ENCODE measurements around the gene PAAF1.
"Not testable (repeated sequence)": the region's sequence is repeated elsewhere in the genome, so short reads cannot be mapped to it uniquely, and the experiment has no call there.

The PAAF1 gene, protein sequence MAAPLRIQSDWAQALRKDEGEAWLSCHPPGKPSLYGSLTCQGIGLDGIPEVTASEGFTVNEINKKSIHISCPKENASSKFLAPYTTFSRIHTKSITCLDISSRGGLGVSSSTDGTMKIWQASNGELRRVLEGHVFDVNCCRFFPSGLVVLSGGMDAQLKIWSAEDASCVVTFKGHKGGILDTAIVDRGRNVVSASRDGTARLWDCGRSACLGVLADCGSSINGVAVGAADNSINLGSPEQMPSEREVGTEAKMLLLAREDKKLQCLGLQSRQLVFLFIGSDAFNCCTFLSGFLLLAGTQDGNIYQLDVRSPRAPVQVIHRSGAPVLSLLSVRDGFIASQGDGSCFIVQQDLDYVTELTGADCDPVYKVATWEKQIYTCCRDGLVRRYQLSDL

DNA sequence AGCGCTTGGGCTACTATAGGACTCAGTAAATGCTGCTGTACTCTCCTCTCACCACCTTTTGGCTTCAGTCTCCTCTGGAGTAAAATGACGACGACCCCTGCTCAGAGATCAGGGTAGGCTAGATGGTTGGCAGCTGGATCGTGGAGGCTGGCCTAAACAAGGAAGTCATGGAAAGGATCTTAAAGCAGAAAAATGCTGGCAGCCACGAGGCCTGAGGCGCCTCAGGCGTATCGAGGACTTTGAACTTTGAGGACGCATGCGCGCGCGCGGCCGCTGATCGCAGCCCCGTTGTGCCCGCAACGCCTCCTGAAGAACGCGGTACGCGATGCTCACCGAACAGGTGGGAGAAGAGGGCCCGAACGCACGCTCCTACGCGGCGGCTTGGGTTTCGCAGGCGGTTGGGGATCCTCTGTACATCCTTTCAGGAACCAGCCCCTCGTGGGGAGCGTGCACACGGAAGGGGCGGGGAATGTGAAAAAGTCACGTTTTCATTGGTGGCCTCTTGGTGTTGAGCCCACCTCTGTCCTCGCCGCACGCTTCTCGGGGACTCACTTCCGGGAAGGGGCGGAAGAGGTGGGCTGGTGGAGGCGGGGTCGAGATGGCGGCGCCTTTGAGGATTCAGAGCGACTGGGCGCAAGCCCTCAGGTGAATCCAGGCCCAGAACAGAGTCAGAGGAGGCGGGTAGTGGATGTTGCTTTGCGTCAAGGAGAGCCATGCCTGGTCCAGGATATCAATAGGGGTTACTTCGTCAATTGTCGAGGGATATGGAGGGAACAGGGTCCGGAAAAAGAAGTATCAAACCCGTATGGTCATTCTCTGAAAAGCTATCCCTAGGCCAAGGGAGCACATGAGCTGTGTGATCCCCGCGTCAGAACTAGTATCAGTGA is at the start of gene PAAF1, which contains the start of gene COA4:
Gene PAAF1 (plus strand): TSS at position 576 of the 887 bp plus-strand sequence. CDS start 23 bp downstream, at position 599.
Gene COA4 (minus strand): TSS at position 423 of the 887 bp plus-strand sequence. CDS start 3,468 bp downstream, outside the sequence.
- DNase-seq = peak; percentile 97

DNA sequence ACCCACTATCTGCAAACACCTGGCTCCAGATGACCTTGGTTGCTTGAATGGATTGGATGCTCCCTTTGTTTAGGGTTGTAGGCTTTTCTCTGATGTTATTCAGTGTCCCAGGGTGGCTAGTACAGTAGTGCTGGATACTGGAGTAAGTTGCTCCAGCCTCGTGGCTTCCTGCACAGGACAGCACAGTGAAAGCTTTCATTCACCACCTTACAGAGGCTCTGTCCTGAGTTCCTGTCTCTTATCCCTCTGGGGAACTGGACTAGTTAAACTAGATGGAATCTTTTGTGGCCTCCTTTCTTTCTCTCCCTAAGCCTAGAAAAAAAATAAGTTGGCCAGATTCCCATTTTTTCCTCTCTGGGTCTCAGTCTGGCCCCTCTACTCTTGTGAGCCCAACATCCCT is 46.5 kb upstream of the PAAF1 start:
- DNase-seq = no peak

DNA sequence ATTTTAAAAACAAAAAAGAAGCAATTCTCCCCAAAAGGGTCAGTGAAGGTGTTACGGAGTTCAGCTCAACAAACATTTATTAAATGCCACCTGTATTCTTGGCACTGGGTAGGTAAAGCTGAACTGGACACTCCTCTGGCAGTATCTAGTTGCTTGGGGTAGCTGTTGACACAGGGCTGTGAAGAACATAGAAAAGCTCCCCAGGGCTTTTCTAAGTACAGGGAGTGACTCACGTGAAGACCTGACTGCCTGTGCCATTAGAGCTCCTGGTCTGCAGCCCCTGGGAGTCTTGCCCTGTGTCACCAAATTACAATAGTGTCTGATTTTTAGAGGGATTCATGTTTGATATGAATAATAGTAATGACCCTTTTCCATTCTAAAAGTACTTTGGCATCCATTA is 43.7 kb upstream of the PAAF1 start:
- no peak for DNase-seq

DNA sequence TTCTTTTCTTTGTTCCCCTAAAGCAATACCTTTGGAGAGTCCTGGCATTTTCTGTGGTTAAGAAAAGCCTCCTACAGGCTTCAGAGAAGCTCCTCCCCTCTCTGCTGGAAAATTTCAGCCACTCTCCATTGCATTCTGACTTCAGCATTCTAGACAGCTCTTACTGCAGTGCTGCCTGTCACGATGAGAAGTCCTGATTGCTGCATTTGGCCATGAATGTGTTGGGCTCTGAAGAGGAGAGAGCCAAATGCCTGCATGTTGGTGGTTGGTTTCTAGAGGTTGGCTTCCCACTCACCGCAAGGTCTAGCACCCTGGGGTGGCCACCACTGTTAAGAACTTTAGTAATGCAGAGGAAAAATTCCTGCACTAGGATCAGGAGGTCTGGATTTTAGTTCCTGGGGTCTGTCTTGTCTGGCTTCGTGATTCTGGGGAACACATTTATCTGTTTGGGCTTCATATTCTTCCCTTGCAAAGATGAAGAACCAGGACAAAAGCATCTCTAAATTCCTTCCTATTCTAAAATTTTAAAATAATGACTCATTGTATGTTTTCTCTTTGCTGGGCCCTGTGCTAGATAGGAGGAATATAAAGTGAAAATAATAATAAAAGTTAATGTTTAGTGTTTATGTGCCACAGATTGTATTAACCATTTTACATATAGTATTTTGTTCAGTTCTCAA is 38.2 kb upstream of the PAAF1 start:
- no peak for DNase-seq

DNA sequence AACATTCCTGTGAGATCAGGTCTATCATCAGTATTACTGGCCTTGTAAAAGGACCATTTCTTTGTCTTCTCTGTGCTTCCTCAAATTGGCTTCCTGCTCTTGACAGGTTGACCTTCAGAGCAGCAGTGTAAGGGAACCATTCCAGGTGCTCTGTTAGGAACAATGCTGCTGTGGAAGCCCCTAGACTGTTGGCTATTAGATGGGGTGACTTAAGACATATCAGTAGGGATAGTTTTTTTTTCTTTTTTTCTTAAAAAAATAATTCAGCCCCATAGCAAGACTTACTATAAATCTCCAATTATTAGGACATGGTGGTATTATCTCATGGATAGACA is 37.7 kb upstream of the PAAF1 start:
- DNase-seq = no peak

DNA sequence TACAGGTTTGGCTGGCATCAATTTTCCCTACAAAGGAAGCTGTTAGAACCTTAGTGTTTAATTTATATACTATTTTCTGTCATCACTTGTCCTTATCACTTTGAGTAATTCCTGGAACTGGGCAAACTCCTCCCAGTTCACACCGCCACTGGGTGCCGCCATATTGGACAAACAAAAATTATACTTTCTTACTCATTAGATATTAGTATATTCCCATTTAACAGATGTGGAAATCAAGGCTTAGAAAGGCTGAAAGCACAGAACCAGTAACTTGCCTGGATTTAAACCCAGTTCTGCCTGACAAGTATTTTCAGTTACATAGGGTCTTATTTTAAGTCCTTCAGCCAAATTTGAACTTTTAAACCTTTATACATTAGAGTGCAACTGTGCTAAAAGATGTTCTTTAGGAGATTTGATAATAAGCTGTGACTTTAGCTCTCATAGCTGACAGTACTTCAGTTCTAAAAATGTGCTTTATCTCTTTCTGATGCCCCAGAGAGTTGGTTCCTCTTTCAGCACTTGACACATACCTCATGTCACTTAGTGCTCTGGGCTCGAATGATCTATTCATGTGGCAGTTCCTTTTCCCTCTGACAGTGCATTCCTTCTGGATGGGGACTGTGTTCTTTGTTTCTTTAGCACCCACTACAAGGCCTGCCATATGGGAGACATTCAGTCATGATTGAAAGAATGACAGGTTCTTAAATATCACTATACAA is 25.6 kb upstream of the PAAF1 start:
- DNase-seq = no peak

DNA sequence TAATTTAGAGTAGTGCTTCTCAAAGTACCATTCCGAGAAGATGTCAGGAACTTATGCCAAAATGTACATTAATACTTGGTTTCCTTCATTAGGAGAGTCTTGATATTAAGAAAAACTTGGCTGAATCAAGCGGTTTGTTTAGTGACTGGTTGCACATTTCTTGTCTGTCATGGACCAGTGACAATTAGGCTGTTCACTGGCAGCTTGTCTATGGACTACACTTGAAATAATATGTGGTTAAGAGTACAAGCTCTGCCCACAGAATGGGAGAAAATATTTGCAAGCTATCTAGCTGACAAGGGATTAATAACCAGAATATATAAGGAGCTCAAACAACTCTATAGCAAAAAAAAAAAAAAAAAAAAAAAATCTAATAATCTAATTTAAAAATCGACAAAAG is 24.8 kb upstream of the PAAF1 start:
- DNase-seq = no peak

DNA sequence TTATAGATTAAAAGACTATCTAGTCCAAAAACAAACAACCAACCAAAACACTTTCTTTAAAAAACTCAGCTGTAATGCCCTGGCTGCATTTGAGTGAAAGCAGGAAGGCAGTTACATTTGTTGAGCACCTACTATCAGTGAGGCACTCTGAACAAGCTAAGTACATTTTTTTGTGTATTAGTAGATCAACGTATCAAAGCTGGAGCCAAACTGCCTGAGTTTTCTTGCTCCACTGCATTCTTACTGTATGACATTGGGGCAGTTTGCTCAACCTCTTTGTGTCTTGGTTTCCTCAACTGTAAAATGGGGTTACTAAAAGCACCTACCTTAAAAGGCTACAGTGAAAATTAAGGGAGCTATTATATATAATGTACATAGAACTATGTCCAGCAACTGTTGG is 22.1 kb upstream of the PAAF1 start:
- DNase-seq = no peak

DNA sequence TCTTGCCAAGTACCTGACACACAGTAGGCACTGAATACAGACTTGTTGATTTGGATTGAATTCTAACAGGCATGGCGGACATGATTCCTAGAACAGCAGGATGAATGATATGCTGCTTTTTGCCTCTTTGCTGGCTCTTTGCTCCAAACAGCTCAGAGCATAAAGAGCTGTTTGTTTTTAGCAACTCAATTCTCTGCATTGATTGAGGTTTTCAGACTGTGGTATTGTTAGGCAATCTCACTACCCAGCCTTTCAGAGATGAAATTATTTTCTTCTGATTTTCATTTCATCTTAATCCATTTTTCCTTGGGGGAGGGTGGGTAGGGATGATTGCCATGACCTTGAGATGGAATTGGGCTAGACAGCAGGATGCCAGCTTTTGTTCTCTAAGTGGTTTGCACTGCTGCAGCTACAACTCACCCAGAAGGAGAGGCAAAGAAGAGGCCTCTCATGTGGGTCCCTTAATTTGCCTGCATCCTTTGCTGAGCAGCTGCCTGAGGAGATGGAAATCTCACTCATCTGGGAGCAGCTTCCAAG is 20.7 kb upstream of the PAAF1 start:
- no peak for DNase-seq

DNA sequence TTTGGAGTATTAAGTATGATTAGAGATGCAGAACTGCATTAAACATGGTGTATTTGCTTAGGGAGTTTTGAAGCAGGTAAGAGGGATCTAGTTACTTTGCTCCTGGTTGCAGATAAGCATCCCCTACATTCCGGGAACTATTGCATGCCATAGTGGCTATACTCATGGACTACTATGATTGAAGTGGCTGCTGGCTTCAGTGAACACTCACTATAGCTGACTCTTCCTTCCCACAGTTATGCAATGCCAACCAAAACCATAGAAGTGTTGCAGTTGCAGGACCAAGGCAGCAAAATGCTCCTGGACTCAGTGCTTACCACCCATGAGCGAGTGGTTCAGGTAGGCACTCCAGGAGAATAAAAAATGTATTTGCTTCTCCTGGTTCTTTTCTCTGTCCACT is 17.1 kb upstream of the PAAF1 start:
- no peak for DNase-seq

DNA sequence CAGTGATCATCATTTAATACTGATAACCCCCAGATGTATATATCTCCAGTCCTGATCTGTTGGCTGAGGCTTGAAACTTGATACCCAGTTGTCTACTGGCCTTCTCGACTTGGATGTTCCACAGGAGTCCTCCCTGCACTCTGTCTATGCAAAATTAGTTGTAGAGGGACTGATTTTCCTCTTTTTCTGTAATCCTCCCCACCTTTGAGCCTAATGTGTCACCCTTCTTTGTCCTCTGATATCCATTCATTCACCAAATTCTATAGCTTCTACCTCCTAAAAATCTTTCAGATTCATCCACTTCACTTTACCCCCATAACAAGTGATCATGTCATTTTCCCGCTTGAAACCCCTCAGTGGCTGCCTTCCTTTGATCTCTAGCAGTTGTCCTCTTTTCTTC is 16.6 kb upstream of the PAAF1 start:
- DNase-seq = no peak

DNA sequence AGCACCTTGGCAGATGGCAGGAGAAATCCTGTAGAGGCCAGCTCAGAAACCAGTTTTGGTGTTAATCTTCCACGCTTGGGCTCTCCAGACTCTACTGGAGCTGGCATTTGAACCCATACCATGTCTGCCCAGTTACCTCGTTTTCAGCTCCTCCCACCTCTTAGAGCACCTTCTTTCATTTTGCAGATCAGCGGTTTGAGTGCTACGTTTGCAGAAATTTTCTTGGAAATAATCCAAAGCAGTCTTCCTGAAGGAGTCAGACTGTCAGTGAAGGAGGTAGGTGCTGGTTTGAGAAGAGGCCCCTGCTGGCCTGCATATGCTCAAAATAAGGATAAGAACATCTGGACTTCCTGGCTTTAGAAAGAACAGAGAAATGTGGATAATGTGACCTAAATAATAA is 13.8 kb upstream of the PAAF1 start:
- DNase-seq = no peak

DNA sequence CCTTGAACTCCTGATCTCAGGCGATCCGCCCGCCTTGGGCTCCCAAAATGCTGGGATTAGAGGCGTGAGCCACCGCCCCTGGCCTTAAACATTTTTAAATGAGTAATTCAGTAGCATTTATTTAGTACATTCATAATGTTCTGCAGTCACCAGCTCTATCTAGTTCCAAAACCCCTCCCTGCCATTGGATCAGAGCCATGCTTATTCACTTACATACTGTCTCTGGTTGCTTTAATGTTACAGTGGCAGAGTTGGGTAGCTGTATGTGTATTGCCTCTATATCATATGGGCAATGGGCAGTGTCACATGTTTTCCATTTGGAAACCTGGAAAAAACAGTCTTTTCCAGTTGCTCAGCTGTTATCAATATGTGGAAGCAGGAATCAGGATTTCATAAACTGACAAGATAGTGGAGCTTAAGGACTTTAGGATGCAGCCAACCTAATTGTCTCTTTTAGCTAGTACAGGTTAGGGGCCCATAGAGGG is 10.7 kb upstream of the PAAF1 start:
- no peak for DNase-seq

DNA sequence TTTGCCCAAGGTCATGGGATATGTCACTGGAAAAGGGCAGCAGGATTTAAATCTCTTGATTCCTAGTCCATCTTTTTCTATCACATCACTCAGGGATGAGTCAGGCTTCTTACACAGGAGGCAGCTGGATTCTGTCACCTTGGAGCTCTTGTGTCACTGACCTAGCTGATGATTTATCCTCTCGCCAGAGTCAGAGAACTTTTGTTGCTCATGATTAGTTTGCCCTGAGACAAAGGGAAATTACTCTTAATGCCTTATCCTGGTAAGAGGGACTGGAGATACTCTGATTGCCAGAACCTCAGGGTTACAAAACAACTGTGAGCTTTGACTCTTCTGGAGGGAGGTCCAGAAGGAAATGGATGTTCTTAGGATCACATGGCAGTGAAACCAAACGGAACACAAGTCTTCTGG is 10.2 kb upstream of the PAAF1 start:
- no peak for DNase-seq

DNA sequence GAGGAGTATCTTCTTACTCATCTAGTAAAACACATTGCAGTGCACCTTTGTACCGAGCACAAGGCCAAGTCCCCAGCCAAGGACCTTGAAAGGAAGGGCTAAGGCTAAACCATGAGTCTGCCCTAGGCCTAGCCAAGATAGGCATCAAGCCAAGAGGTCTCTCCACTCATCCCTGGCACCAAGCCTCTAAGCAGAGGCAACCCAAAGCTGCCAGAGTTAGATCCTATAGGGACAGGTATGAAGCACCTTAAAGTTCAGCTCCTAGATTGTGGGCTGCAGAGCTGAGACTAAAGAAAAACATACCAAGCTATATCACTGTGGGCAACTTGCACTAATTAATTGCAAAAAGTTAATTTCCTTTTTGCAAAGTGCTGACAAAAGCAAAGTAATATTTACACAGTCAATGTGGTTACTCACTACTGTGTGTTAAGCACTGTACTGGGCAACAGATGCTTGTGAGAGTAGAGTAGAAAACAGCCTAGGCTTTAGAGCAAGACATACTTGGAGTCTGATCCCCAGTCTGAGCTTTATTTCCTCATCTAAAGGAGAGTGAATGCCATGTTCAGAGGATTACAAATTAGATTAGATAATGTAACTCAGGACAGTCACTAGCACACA is 7.4 kb upstream of the PAAF1 start:
- no peak for DNase-seq

DNA sequence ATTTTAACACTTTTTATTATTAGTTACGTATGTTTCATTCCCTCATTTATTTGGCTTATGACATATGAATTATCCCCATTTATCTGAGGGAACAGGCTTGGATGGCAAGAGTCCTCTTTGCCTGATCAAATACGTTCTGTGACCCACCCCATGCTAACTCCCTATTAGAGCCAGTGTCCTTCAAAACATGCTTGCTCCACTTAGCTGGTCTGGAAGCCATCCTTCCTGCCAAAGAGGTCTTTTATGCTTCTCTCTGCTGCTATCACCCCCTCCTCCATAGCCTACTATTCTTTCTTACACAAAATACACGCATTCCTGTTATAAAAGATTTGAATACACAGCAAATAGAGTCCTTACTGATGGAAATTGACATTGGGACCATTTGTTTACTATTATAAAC is 6.5 kb upstream of the PAAF1 start:
- DNase-seq = no peak

DNA sequence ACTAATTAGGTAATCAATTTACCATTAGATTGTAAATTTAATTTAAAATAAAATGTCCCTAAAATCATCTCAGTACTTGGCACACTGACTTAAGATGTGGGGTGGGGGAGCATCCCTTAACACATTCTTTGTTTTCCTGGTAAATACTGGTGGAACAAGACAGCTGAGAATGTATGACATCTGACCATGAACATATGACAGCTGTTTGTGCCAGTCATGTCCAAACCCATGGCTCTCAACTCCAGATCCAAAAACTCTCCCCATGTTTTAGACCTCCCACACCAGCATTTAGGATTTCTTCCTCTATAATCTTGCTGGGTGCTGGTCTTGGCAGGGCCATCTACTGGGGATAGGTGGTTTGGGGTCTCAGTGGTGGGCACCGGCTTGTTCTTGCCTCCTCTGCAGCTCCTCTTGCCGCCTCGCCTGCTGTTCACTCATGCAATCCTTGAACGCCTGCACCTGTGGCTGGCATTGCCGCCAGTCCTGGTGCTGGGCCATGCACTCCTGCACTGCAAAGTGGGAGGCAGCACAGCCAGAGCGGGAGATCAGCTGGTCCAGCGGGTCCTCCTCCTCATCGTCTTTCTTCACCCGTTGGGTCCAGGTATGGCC is 3.9 kb upstream of the PAAF1 start:
- DNase-seq = peak; percentile 50

DNA sequence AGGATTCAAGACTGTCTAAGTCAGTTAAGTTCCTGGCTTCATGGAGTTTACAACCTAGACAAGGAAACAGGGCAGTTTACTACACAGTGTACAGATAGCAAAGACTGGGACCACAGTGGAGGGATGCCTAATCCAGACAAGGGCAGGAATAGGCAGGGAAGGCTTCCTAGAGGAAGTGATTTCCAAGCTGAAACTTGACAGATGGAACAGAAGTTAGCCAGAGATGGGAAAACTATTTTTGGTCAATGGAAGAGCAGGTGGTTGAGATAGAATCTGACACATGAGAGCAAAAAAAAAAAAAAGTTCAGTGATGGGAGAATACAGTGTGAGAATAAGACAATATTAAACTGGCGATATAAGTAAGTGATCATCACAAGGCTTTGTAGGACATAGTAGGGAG is 1.4 kb upstream of the PAAF1 start:
- DNase-seq = no peak

DNA sequence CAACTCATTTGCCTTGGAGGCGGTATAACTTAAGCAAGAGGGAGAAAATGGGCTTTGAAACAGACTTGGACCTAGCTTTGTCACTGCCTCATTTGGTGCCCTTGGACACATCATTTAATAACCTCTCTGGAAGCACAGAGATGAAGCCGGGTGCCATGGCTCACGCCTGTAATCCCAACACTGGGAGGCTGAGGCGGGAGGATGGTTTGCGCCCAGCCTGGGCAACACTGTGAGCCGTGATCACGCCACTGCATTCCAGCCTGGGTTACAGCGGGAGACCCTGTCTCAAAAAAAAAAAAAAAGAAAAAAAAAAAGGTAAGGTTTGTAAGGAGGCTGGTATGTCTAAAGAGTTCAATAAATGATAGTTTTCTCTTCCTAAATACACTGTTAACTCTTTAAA is 959 bp upstream of the PAAF1 start:
- DNase-seq = no peak

DNA sequence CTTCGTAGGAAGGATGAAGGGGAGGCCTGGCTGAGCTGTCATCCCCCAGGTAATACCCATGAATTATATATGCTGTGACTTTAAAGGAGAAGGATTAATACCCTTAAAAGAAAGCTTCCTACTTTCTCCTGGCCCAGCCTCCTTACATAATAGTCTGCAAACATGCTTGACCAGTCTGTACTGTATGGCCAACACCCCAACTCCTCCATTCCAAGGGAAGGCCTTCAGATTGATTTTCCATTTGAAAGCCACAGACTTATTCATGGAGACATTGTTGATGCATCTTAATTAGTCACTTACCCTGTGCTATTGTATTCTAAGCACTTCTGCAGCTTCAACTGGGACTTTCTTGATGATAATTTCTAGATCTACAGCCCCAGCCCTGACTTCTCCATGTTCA is 2.0 kb downstream of the PAAF1 start:
- DNase-seq = no peak

DNA sequence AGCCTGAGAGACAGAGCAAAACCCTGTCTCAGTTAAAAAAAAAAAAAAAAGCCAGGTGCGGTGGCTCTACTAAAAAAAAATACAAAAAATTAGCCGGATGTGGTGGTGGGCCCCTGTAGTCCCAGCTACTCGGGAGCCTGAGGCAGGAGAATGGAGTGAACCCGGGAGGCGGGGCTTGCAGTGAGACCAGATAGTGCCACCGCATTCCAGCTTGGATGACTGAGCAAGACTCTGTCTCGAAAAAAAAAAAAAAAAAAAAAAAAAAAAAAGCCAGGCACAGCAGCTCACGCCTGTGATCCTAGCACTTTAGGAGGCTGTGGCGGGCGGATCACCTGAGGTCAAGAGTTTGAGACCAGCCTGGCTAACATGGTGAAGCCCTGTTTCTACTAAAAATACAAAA is 3.6 kb downstream of the PAAF1 start:
- DNase-seq = not testable (repeated sequence)
